Inflammatory macrophage treated with lipopolysaccharide for 1 hour (primary cell): ENCODE measurements around the gene RDM1.
"Not testable (repeated sequence)": the region's sequence is repeated elsewhere in the genome, so short reads cannot be mapped to it uniquely, and the experiment has no call there.

ENCODE experiments used
- DNase-seq, 2 donors: peaks; one replicate each; pipeline ENCODE4 v3.0.0-alpha.2; 2020 to 2022

Gene RDM1

GRCh38 chr17:35898283-35899070 lies 32.1 kb downstream of the RDM1 start:
- DNase-seq: peak in 1 of 2 donors; percentile 44

DNA sequence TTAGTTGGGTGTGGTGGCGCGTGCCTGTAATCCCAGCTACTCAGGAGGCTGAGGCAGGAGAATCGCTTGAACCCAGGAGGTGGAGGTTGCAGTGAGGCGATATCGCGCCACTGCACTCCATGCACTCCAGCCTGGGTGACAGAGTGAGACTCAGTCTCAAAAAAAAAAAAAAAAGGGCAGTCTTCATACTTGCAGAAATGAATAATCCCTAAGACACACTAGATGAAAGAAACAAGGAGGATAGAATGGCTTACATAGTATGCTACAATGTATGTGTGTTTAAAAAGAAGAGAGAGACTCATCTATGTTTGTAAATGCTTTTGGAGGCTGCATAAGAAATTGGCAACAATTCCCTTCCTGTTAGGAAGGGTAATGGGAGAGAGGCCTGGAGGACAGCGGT lies 32.8 kb downstream of the RDM1 start:
- not testable (repeated sequence) for DNase-seq

DNA sequence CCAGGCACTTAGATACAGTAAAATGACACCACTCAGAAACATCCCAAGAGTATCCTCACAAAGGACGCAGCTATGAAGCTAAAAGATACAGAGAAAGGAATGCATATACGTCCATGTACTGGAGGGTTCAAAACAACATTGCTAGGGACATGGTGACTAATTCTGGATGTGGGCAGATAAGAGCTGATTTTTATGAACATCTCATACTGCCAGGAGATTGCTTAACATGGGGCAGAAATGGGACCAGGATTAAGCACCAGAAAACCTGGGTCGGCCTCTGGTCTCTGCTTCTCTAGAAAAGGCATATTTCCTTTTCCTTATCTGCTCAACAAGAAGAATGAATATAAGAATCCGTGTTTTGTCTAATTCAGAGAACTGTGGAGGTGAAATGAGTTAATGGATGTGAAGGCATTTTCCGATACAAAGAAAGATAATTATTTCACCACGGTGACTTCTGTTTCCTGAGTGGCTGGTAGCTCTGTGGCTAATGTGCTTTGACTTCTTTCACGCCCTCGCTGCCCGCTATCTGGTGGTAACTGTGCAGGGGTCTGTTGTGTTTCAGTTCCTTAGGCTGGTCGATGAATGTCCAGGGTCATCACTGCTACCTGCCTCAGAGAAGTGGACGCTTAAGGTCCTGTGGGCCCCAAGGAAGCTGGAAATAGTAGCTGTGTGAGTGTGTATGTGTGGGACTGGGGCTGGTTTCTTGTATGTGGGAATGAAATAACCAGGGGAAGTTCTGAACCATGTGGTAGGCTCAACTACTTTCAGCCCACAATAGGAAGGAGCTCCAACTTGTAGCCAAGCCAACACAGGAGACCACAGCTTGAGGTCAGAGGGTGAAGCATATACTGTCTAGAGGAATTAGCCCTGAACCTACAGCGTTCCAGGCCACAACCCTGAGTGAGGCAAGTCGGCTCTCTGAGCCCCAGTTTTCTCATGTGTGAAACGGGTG lies 34.7 kb downstream of the RDM1 start:
- peak; percentile 69 to 92 for DNase-seq

DNA sequence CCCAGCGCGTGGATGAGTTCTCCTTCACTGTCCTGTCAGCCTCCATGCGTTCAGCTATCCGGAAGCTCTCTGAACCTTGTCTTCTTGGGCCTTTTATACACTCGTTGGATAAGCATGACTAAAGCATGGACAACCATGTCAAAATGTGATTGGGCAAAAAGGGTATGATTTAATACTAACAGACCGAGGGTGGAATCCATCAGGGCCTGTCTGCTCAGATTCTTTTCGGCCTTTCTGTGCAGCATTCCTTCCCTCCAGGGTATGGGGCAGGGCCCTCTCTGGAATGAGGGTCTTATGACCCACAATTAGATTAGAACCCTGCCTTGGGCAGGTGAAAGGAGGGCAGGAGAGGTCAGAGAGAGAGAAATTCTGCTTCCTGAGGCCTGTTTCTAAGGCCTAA lies 36.4 kb downstream of the RDM1 start:
- no peak for DNase-seq

- DNase-seq: no peak
Measured at GRCh38 chr17:35893751-35894150, 36.8 kb downstream of the RDM1 start.

- peak; percentile 92 to 95 for DNase-seq
Measured at GRCh38 chr17:35892091-35893035, 38.2 kb downstream of the RDM1 start.

GRCh38 chr17:35891269-35891668 lies 39.3 kb downstream of the RDM1 start:
- DNase-seq: no peak

DNA sequence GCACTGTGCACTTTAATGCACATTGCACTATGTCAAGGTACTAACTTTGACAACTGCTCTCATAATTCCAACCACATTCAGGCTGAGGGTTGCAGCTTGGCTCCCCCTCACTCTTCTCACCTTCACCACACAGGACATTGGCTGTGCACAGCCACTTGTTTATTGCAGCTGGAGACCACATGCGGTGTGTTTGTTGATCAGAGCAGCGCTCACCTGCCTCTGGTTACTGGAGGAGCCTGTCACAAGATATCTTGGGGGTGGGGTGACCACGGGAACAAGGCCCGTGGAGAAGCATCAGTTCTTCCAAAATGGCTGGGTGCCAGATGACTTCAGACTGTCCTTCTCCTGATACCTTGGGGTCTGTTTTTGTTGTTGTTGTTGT lies 39.8 kb downstream of the RDM1 start:
- DNase-seq: no peak

GRCh38 chr17:35889818-35890773 lies 40.5 kb downstream of the RDM1 start:
- DNase-seq: peak; percentile 73 to 89

GRCh38 chr17:35889241-35889640 lies 41.3 kb downstream of the RDM1 start:
- DNase-seq: no peak

- peak; percentile 91 to 92 for DNase-seq
Measured at GRCh38 chr17:35879773-35880654, 50.6 kb downstream of the RDM1 start, which contains the start of gene CCL5. TSS of gene CCL5 (minus strand) at chr17:35880360.

- DNase-seq: peak in 1 of 2 donors; percentile 23
Measured at GRCh38 chr17:35878361-35878760, 52.2 kb downstream of the RDM1 start.

DNA sequence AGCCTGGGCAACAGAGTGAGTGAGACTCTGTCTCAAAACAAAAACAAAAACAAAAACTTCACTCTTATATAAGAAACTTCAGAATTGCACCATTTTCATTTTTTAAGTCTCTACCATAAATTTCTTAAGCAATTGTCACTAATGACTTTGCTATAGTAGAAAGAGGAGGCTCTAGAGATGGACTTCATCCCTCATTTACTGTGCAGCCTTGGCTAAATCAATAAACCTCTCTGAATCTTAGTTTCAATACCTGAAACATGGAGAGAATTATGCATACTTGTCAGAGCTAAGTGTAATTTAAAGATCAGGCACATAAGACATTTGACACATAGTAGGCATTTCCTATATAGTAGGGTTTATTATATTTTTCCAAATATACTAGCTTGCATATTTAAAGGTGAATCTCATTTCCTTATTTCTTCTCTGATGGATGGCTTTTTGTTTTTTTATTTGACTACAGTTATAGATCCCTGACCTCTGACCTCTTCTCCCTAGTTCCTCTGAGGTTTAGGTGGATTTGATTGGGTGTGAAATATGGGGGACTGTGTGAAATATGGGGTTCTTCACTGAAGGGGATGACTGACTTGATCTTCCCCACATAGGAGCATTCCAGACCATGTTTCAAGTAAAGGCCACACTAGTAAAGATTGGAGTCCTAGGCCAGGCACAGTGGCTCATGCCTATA lies 53.1 kb downstream of the RDM1 start:
- no peak for DNase-seq

GRCh38 chr17:35876534-35876933 lies 54.0 kb downstream of the RDM1 start:
- no peak for DNase-seq

DNA sequence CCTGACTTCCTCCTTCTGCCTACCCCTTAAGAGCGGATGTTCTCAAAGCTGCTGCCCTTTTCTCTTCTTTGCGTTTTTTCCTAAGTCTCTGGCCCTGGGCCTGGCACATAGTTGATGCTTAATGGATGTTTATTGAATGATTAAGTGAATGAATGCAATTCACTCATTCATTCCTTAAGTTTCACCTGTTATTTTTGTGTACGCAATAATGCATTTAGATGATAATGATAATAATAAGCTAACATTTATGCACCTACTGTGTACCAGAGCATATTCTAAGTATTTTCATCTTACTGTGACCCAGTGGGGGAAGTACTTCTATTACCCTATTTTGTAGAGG lies 54.8 kb downstream of the RDM1 start:
- no peak for DNase-seq

GRCh38 chr17:35875072-35875799 lies 55.3 kb downstream of the RDM1 start:
- no peak for DNase-seq

DNA sequence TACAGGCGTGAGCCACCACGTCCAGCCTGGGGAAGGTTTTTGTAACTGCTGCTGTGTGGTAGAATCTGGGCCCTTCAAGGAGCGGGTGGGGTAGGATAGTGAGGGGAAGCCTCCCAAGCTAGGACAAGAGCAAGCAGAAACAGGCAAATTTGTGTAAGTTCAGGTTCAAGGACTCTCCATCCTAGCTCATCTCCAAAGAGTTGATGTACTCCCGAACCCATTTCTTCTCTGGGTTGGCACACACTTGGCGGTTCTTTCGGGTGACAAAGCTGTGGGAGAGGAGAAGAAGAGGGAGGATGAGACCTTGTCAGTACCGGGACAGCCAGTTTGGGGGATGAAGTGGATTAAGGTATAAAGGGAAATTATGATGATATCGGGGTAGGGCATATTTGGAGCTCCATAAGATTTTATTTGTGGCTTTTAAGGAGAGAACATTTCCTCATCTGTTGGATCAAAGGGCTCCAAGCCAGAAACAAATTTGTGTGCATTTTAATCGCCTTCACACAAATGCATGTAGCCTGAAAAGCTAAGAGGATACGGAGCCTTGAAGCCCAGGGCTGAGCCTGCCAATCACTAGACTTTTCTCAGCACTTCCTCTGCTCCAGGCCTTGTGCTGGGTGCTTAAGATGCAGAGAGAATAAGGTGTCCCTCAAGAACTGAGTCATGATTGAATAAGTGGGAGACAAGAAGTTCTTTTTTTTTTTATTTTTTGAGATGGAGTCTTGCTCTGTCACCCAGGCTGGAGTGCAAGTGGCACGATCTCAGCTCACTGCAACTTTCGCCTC lies 58.2 kb downstream of the RDM1 start:
- DNase-seq: no peak
